NCI-H1048 (cell line): ENCODE measurements around the gene UPK3BL2.
"Not testable (repeated sequence)": the region's sequence is repeated elsewhere in the genome, so short reads cannot be mapped to it uniquely, and the experiment has no call there.

Experiments used
- DNase-seq: peaks from one replicate; lab custom pipeline; 2025; lab: John Stamatoyannopoulos, UW

The UPK3BL2 gene, protein sequence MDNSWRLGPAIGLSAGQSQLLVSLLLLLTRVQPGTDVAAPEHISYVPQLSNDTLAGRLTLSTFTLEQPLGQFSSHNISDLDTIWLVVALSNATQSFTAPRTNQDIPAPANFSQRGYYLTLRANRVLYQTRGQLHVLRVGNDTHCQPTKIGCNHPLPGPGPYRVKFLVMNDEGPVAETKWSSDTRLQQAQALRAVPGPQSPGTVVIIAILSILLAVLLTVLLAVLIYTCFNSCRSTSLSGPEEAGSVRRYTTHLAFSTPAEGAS

DNA sequence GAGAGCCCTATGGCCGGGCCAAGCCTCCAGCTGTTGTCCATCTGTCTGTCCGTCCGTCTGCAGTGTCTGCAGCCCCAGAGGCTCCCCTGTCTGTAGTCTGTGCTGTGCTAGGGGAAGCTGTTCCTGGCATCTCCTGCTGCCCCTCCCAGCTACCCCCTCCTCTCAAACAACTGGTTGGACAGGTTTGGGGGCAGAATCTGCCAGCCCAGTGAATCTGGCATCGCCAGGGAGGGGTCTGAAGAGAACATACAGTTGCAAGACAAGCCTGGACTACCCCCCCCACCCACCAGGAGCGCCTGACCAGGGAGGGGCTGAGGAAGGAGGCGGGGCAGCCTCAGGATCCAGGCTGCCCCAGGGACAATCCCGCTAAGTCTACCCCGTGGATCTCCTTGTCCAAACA, at the start of gene UPK3BL2:
Gene UPK3BL2, minus strand, starts transcription at position 101 of the 400 bp plus-strand sequence. Its CDS starts 60 bp downstream, at position 41.
- not testable (repeated sequence) for DNase-seq

DNA sequence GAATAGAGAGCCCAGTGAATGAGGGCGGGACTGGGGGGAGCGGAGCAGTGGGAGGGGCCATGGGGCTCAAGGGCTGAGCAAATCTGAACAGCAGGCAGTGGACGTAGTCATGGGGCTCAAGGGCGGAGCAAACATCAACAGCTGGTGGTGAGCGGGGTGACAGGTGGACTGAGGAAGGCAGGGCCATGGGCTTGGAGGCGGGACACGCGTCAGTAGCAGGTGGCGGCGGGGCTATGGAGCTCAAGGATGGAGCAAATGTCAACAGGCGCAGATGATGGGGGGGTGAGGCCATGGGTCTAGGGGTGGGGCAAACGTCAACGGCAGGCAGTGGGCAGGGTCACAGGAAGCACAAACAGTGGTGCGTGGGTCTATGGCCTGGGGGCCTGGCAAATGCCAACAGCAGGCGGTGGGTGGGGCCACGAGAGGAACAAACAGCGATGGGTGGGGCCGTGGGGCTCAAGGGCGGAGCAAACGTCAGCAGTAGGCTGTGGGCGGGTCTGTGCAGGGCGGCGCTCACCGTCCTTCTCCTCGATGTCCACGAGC, 49.1 kb upstream of the UPK3BL2 start:
- not testable (repeated sequence) for DNase-seq

DNA sequence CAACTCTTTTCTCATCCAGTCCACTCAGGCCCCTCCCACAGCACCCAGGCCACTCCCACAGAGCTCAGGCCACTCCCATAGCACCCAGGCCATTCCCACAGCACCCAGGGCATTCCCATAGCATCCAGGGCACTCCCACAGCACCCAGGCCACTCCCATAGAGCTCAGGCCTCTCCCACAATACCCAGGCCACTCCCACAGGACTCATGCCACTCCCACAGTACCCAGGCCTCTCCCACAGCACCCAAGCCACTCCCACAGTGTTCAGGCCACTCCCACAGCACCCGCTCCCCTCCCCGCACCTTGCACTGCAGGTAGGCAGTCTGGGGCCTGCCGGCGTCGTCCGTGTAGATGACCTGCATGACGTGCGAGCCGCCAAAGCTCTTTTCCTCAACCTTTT, 46.4 kb upstream of the UPK3BL2 start:
- not testable (repeated sequence) for DNase-seq

DNA sequence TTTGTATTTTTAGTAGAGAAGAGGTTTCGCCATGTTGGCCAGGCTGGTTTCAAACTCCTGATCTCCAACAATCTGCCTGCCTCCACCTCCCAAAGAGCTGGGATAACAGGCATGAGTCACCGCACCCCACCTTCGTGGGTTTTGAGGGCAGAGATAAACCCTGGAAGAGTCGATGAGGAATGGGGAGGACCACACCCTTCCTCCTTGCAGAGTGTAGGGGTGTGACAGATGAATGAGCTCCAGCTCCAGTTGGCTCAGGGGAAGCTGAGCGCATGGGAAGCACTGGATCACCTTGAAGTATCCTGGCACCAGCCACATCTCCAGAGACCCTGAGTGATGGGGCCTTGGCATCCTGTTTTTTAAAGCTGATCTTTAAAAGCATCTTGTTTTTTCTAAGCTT, 40.0 kb upstream of the UPK3BL2 start:
- not testable (repeated sequence) for DNase-seq

DNA sequence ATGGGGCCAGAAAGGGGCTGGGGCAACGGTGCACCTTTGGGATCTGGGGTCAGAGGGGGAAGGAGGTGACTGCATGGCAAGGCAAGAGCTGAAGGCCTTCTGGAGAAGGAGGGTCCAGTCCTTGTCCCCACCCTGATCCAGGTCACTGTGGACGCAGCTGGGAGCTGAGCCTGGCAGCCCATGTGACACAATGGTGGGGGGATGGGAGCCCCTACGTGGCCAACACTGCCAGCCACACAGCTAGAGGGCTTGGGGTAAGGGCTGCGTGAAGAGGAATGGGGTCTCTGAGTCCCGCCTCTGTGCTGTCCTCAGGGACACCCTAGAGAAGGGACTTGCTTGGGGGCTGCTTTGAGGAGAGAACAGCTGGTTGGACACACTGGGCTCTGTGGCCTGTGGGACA, 38.2 kb upstream of the UPK3BL2 start:
- DNase-seq, result not testable (repeated sequence)

DNA sequence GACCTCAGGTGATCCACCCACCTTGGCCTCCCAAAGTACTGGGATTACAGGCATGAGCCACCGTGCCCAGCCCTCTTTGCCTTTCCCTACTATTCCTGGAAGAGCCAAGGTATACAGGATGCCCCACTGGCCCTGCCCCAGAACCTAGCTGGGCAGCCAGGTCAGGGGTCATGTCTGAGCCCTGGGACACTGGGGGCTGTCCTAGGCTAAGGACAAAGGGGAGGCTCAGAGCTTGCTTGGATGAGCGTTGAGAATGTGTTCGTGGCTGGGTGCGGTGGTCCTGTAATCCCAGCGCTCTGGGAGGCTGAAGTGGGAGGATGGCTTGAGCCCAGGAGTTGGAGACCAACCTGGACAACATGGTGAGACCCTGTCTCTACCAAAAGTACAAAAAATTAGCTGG, 35.0 kb upstream of the UPK3BL2 start:
- DNase-seq, result not testable (repeated sequence)

DNA sequence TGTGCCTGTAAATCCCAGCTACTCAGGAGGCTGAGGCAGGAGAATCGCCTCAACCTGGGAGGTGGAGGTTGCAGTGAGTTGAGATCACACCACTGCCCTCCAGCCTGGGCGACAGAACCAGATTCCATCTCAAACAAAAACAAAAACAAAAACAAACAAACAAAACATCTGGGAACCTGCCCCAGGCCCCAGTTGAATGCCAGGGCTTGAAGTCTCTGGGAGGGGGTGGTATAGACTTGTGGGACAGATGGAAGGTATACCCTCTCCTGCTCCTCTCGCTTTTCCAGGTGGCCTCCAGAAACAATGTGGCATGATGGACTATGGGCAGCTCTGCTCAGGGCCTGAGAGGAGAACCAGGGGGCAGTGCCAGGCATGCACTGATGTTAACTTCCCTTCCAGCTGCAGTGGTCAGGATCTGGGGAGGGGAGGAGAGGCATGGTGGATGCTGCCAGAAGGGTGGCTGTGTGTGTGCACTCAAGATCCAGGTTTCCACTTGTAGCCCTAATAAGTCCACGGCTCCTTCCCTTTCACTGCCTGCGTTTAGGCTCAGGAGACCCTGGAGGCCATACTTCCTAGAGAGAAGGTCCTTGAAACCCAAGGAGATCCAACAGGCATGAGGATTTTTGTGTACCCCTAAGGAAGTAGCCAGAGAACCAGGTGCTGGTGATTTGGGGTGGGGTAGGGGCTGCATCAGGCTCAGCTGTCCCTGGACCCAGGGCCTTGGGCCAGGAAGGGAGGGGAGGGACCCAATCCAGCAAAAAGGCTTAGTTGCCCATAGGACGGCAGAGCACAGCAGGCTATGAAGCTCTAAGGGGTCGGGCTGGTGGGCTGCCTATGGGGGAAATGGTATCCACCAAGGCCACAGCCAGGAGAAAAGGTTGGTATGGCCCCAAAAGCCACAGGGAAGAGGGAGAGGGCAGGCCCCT, 34.1 kb upstream of the UPK3BL2 start:
- not testable (repeated sequence) for DNase-seq

DNA sequence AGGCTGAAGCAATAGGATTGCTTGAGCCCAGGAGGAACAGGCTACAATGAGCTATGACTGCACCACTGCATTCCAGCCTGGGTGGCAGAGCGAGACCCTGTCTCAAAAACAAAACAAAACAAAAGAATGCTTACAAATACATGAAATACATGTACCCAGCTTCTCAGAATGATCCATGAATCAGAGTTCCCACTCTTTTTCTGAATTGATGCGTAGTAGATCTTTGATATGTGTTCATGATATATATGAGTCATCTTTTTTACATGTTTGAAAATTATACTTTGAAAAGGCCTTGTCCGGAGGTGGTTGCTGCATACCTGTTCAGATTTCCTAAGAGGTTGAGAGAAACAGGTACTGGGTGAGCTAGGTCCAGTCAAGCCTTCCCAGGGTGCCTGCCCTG, 32.9 kb upstream of the UPK3BL2 start:
- not testable (repeated sequence) for DNase-seq

DNA sequence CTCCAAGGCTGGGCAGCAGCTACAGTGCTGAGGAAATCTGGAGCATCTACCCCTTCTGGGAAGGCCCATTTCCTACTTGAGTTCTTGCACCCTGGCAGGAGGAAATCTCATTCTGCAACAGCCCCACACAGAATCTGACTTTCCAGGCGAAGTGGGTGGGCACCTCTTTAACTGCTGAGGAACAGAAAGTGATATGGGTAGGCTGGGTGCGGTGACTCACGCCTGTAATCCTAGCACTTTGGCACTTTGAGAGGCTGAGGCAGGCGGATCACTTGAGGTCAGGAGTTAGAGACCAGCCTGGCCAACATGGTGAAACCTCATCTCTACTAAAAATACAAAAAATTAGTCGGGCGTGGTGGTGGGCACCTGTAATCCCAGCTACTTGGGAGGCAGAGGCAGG, 31.1 kb upstream of the UPK3BL2 start:
- DNase-seq, result not testable (repeated sequence)

DNA sequence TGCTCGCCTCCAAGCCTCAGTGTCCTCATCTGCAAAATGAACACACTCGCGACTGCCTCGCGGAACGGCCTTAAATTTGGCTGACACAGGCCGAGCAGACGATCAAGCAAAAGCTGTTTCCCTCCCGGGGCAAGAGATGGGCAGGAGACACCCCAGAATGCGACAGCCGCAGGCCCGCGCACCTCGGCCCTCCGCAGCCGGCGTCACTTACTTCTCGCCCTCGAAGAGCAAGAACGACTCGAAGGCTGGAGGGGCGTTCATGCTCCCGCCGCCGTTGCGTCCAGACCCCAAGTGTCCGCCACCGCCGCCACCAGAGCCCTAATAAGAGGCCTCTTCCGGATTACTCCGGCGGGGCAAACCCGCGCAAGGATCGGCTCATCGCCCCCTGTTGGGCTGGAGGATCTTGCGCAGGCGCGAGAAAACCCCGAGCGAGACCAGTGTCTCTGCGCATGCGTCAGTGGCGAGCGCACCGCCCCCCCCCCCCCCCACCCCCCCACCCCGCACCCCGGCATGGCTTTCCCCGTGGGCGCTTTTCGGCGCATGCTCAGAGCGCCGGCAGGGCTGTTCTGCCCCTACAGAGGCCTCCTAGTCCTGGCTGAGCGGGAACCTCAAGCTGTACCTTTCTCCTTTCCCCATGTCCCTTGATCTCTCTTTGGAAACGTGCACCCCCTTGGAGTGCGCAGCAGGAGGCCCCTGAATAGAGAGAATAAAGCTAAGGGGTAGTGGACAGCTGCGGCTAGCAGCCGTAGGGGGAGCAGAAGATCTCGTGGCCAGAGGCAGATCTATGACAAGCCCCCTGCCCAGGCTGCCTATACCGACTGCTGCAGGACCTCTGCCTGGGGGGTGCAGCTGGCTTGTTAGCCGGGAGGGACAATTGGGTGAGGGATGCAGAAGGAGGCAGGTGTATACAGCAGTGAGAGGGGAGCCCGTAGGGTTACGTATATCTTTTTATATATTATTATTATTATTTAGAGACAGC, 29.1 kb upstream of the UPK3BL2 start, which contains the start of gene POLR2J3:
Gene POLR2J3, minus strand, starts transcription at position 323 of the 979 bp plus-strand sequence. Its CDS starts 62 bp downstream, at position 261.
- not testable (repeated sequence) for DNase-seq

DNA sequence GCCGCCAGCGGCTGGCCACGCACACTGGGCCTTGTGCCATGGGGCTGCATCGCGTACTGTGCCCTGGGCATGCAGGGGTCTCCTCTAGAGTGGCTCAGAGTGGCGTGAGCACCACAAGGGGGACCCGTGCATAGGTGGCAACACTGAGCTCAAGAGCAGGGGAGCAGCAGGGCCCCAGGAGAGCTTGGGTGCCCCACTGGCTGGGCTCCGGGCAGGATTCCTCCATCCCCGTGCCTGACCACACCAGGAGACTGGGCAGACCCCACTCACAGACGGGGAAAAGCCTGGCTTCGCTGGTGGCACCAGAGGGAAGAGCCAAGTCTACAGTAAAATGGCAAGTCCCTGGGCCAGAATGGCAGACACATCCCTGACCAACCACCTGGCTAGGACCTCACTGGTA, 25.1 kb upstream of the UPK3BL2 start:
- not testable (repeated sequence) for DNase-seq

DNA sequence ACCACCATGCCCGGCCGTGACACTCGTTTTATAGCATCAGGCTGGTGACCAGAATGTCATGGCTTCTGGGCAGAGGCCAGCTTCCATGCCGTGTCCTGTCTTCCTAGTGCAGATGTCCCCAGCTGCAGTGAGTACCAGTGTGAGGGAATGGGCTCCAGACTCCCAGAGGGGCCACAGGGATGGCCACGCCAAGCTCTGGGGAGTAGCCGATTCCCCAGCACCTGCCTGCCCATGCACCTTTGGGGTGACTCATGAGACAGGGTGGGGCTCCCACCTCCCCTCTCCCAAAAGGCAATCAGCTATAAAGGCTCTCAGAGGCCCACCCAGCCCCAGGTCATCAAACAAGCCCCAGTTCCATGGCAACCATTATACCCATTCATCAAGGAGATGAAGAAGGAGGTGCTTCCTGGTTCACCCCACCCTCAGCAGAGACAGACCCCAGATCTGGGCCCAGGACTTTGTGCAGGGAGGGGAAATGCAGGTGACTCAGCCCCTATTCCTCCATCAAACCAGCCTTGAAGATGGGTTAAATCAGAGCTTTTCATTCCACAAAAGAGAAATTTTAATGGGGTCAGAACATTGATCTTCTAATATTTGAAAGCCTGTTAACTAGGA, 7.4 kb upstream of the UPK3BL2 start, which contains the start of gene SPDYE2:
Gene SPDYE2, plus strand, starts transcription at position 419 of the 615 bp plus-strand sequence. CDS start 2,030 bp downstream, outside the sequence.
- not testable (repeated sequence) for DNase-seq

DNA sequence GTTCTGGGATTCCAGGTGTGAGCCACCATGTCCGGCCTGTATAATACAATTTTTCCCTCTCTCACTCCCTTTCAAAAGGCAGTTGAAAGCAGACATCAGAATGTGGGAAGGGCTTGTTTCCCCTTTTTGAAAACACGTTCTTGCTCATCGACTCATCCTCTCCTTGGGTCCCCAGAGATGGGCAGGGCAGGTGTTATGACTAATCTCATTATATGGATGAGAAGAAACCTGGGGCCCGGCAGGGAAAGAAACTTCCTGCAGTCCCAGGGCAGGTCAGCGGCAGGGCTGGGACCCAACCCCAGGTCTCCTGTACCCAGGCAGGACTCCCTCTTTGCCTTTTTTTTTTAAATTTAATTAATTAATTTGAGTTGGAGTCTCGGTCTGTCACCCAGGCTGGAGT, 2.9 kb upstream of the UPK3BL2 start:
- DNase-seq, result not testable (repeated sequence)

DNA sequence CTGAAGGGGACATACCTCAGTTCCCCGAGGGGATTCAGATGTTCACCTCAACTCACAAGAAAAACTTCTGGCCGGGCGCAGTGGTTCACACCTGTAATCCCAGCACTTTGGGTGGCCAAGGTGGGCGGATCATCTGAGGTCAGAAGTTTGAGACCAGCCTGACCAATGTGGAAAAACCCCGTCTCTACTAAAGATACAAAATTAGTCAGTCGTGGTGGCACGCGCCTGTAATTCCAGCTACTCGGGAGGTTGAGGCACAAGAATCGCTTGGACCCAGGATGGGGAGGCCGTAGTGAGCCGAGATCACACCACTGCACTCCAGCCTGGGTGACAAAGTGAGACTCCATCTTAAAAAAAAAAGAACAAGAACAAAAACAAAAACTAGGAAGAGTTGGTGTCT, 1.8 kb upstream of the UPK3BL2 start:
- DNase-seq, result not testable (repeated sequence)

DNA sequence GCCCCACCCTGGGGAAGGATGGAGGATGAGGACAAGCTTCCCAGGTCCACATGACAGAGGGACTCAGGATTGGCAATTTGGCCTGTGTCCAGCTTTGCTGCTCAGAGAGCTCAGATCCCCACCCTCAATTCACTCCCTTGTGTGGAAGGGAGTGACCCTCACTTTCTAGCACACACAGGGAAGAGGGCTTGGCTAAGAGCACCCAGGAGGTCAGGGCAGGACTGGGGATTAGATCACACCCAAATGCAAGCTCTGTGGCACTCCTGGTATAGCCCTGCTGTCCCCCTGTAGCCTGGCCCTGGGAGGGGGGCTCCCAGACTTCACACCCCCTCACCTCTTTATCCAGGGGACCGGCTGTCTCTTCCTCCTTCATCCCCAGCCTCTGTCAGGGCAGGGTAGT, 876 bp upstream of the UPK3BL2 start:
- not testable (repeated sequence) for DNase-seq

DNA sequence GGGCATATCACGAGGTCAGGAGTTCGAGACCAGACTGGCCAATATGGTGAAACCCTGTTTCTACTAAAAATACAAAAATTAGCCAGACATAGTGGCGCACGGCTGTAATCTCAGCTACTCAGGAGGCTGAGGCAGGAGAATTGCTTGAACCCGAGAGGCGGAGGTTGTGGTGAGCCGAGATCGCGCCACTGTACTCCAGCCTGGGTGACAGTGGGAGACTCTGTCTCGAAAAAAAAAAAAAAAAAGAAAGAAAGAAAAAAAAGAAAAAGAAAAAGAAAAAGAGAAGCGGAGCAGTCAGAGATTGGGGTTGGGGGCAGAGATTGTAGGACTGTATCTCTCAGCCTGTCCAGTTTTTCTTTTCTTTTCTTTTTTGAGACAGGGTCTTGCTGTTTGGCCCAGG, 725 bp downstream of the UPK3BL2 start:
- not testable (repeated sequence) for DNase-seq

DNA sequence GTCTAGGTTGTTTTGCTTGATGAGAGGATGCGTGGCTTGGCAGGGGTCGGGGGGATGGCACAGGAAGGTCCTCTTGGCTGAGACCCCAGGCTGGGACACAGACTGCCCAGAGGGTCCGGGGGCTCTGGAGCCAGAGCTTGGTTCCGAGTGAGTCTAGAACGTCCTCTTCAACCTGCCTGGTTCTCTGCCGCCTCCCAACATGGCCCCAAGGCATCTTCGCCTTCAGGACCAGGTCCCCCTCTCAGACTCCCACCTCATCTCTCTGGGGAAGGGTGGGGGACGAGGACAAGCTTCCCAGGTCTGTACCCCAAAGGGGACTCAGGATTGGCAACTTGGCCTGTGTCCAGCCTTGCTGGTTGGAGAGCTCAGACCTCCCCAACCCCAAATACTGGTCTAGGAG, 1.4 kb downstream of the UPK3BL2 start:
- not testable (repeated sequence) for DNase-seq

DNA sequence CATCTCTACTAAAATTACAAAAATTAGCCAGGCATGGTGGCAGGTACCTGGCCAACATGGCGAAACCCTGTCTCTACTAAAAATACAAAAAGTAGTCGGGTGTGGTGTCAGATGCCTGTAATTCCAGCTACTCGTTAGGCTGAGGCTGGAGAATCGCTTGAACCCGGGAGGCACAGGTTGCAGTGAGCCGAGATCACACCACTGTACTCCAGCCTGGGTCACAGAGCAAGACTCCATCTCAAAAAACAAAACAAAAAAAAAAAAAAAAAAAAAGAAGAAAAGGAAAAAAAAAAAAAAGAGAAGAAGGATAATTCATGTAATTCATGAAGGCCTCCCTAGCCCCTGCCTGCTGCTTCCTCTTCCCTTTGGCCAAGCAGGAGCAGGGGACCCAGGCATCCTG, 2.9 kb downstream of the UPK3BL2 start:
- DNase-seq, result not testable (repeated sequence)

DNA sequence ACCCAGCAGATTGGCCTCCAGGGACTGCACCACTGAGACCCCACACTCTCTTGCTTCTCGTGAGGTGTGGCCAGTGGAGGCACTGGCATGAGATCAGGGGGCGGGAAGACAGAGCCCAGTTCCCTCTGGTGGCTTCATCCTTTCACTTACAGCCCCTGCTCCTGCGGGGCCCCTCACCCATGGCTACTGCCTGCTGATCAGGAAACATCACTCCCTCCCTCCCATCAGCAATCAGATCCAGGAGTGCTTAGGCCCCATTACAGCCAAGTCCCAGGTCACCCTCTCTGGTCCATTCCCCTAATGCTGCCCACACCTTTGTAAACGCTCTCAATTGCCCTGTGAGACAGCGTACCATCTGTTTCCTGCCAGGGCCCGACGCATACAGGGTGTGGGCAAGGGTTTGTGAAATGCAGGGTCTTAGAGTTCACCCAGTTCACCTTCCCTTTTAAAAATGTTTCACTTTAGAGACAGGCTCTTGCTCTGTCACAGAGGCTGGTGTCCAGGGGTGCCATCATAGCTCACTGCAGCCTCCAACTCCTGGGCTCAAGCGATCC, 8.4 kb downstream of the UPK3BL2 start:
- not testable (repeated sequence) for DNase-seq

DNA sequence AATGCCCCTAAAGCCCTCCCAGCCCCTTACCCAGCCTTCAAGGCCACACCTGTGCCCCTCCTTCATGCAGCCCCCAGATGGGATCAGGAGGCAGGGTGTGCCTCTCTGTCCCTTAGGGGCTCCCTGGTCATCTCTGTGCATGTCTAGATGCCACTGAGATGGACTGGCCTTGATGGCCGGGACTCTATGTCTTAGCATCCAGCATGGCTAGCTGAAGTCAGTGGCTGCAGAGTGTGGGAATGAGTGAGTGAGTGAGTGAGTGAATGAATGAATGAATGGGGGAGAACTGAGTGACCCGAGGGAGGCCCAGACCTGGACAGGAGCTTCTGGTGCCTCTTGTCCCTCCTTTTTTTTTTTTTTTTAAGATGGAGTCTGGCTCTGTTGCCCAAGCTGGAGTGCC, 11.4 kb downstream of the UPK3BL2 start:
- DNase-seq, result not testable (repeated sequence)
